ENCODE results near the gene HINT3.
"Not testable (repeated sequence)": the region's sequence is repeated elsewhere in the genome, so short reads cannot be mapped to it uniquely, and the experiment has no call there.

The HINT3 gene

DNA sequence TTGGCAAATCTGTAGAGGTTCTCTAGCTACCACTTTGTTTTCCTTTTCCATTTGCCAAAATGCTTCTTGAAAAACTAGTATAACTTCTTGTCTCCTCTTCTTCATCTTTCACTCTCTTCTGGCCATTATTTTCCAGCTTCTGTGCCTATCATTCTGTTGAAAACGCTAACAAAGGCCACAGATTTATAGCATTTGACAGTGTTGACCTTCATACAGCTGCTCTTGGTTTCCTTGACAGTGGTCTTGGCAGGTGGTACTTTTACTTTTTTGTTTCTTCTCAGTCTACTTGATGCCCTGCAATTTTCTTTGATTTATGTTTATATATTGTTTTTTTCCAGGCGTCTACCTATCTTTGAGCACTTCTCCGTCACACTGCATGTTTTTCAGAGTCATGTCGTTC is 53.5 kb downstream of the HINT3 start:
- no peak for DNase-seq

DNA sequence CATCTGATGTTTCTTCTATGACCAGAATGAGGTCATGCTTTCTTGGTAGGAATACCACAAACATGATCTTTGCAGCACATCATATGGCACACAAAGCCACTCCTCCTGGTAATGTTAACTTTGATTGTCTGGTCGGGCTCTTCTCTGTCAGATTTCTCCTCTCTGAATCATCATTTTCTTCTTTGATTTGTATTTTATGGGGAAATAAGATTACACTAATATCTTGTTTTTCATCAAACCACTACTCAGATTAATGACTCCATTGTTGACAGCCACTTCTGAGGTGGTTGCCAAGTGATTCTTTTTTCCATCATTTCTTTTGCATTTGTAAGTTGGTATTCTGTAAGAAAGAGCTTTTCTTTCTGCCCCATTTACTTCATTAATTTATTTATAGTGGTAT is 59.3 kb downstream of the HINT3 start:
- DNase-seq = no peak

DNA sequence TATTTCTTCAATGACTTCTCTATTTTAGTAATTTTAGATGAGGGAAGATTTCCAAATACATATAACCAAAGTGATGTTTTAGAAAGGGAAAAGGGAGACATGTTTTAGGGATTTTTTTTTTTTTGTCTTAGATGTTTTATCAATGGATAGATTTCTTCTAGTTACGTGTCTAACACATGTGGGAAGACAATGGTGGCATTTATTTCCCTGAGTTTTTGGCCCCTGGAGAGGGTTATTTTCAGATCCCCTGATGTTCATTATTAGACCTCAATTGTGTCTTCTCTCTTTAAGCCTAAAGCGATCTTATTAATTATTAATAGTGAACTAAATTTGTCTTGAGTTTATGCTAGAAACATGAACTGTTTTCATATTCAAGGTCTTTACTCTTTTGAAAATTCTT is 60.0 kb downstream of the HINT3 start:
- no peak for DNase-seq

DNA sequence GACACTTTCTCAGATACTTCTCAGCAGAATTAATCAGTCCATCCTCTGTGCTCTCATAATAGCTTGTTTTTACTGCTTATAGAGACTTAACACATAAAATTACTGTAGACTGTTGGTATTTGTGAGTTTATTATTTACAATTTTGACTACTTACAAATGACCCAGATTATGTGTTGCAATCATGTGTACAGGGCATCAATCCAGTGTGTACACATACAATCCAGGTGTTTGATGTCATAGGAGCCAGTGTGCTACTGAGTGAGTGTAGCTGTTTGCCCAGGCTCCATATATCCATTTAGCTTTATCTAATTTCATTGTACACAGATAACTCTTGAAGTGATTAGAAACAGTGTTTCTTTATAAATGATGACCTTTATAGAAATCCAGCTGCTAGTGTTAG is 61.1 kb downstream of the HINT3 start:
- no peak for DNase-seq

- no peak for DNase-seq
Observed at GRCh38 chr6:126020305-126021050, 63.9 kb downstream of the HINT3 start.

GRCh38 chr6:126023474-126023873 is 66.9 kb downstream of the HINT3 start:
- DNase-seq = not testable (repeated sequence)

GRCh38 chr6:126026001-126026400 is 69.4 kb downstream of the HINT3 start:
- no peak for DNase-seq

- DNase-seq = no peak
Observed at GRCh38 chr6:126027601-126028000, 71.0 kb downstream of the HINT3 start.
